ENCODE measurements around the gene RAB3GAP1.

The RAB3GAP1 gene

GRCh38 chr2:135202751-135203150, 150.7 kb downstream of the RAB3GAP1 start:
- H3K4me3 ChIP-seq (ENCODE audit: low read depth, low read length), result no peak overlapping the region
- TF ChIP-seq CTCF (conservative IDR thresholded peaks at IDR 0.05; ENCODE audit: low read depth, low read length), result no peak
- DNase-seq (ENCODE audit: low read depth), result peak; percentile 23

GRCh38 chr2:135203944-135204343, 151.9 kb downstream of the RAB3GAP1 start:
- no peak for DNase-seq (ENCODE audit: low read depth)
- no peak for TF ChIP-seq CTCF (conservative IDR thresholded peaks at IDR 0.05; ENCODE audit: low read depth, low read length)
- H3K4me3 ChIP-seq (ENCODE audit: low read depth, low read length), result no peak overlapping the region

GRCh38 chr2:135208016-135208415, 155.9 kb downstream of the RAB3GAP1 start:
- no peak for DNase-seq (ENCODE audit: low read depth)
- no peak overlapping the region for H3K4me3 ChIP-seq (ENCODE audit: low read depth, low read length)
- no peak for TF ChIP-seq CTCF (conservative IDR thresholded peaks at IDR 0.05; ENCODE audit: low read depth, low read length)

GRCh38 chr2:135212757-135213156, 160.7 kb downstream of the RAB3GAP1 start:
- DNase-seq (ENCODE audit: low read depth), result no peak
- TF ChIP-seq CTCF (conservative IDR thresholded peaks at IDR 0.05; ENCODE audit: low read depth, low read length), result no peak
- H3K4me3 ChIP-seq (ENCODE audit: low read depth, low read length), result no peak overlapping the region

- no peak for TF ChIP-seq CTCF (conservative IDR thresholded peaks at IDR 0.05; ENCODE audit: low read depth, low read length)
- H3K4me3 ChIP-seq (ENCODE audit: low read depth, low read length), result no peak overlapping the region
- no peak for DNase-seq (ENCODE audit: low read depth)
These were observed 166.3 kb downstream of the RAB3GAP1 start for GRCh38 chr2:135218426-135218825.

- no peak for DNase-seq (ENCODE audit: low read depth)
- no peak overlapping the region for H3K4me3 ChIP-seq (ENCODE audit: low read depth, low read length)
- no peak for TF ChIP-seq CTCF (conservative IDR thresholded peaks at IDR 0.05; ENCODE audit: low read depth, low read length)
These were observed 167.1 kb downstream of the RAB3GAP1 start for GRCh38 chr2:135219226-135219625.
